ENCODE data around the gene SMAD3.

GRCh38 chr15:67133026-67133425, 67.6 kb downstream of the SMAD3 start:
- TF ChIP-seq POLR2A (IDR thresholded peaks at IDR 0.05; ENCODE audit: low read depth, low read length) = no peak
- no peak for TF ChIP-seq TAF1 (IDR thresholded peaks at IDR 0.05; ENCODE audit: borderline replicate concordance, low read depth, low read length)
- no peak for TF ChIP-seq POLR2AphosphoS5 (IDR thresholded peaks at IDR 0.05; ENCODE audit: low read depth, low read length)

All from GM12892 (cell line).